PFSK-1 (cell line): ENCODE measurements around the gene CBX1.

Experiments used
- FOXP2 ChIP-seq: optimal IDR thresholded peaks from 2 replicates; pipeline ENCODE3; 2011; ENCODE audit warnings: borderline replicate concordance, control low read depth, inconsistent platforms; ENCODE audit not compliant: insufficient read depth; ENCODE audit errors: extremely low read length, extremely low read depth
- POLR2AphosphoS5 ChIP-seq: IDR thresholded peaks from 2 replicates; pipeline ENCODE4 v1.6.1; 2012; ENCODE audit warnings: low read depth, mild to moderate bottlenecking, control low read depth, low read length, moderate library complexity
- SIN3A ChIP-seq: IDR thresholded peaks from 2 replicates; pipeline ENCODE4 v1.6.1; 2012; ENCODE audit warnings: mild to moderate bottlenecking, low read length, moderate library complexity, borderline replicate concordance; ENCODE audit not compliant: insufficient read depth
- TAF1 ChIP-seq: IDR thresholded peaks from 2 replicates; pipeline ENCODE4 v1.6.1; 2012; ENCODE audit warnings: low read length, control low read depth, borderline replicate concordance; ENCODE audit not compliant: insufficient read depth
- TF ChIP-seq, protein P1 (sequence below), 2 experiments: IDR thresholded peaks; 2 replicates each; pipeline versions ENCODE4 v1.6.1 to v1.8.0; 2011 to 2012; ENCODE audit warnings: low read depth in 2 of 2, low read length in 2 of 2, control low read depth in 1 of 2, inconsistent platforms in 1 of 2, mild to moderate bottlenecking in 1 of 2, moderate library complexity in 1 of 2; ENCODE audit not compliant: insufficient read depth in 1 of 2

DNA sequence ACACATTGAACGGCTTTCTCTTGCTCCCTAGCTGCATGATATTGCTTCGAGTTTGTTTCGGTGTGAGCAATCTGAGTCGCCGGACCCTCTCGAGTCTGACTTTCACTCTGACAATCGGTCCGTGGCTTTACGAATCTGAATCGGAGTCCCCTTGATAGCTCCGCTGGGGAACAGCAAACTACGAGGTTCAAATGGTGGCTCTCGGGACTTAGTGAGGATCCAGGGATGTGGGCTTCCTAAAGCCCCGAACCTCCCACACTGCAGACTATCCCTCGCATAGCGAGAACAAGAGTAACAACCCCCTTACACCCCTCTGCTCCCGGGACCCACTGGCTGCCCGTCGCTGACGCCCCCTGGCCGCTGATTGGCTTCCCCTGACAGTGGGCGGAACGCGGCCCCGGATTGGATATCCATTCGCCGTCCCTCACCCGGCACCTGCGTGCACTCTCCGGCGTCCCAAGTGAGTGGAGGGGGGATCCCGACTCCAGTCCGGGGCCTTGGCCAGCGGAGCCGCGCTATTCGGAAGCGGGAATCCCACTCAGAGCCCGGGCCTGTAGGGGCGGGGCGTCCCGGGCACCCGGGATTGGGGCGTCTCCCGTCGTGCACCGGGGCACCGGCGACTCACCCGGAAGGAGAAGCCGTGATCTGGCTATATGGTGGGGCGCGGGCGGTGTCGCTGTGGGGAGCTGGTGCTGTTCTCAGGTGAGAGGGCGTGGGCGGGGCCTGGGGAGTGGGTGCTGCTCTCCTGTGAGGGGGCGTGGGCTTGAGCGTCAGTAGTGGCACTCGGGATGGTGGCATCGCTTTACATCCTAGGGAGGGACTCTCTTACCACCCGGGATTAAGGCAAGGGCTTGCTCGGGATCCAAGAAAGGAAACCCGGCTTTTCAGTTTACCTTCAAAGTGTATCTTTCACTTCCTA, 6.1 kb upstream of the CBX1 start, which contains the start of gene SNX11:
- peak; percentile 67; the same call in 1 of the 2 replicates for TF ChIP-seq SIN3A
- TF ChIP-seq POLR2AphosphoS5 = peak; percentile 83
- TF ChIP-seq FOXP2 = peak; percentile 45
- peak; percentile 64; the same call in 1 of the 2 replicates for TF ChIP-seq TAF1
- TF ChIP-seq, protein P1, sequence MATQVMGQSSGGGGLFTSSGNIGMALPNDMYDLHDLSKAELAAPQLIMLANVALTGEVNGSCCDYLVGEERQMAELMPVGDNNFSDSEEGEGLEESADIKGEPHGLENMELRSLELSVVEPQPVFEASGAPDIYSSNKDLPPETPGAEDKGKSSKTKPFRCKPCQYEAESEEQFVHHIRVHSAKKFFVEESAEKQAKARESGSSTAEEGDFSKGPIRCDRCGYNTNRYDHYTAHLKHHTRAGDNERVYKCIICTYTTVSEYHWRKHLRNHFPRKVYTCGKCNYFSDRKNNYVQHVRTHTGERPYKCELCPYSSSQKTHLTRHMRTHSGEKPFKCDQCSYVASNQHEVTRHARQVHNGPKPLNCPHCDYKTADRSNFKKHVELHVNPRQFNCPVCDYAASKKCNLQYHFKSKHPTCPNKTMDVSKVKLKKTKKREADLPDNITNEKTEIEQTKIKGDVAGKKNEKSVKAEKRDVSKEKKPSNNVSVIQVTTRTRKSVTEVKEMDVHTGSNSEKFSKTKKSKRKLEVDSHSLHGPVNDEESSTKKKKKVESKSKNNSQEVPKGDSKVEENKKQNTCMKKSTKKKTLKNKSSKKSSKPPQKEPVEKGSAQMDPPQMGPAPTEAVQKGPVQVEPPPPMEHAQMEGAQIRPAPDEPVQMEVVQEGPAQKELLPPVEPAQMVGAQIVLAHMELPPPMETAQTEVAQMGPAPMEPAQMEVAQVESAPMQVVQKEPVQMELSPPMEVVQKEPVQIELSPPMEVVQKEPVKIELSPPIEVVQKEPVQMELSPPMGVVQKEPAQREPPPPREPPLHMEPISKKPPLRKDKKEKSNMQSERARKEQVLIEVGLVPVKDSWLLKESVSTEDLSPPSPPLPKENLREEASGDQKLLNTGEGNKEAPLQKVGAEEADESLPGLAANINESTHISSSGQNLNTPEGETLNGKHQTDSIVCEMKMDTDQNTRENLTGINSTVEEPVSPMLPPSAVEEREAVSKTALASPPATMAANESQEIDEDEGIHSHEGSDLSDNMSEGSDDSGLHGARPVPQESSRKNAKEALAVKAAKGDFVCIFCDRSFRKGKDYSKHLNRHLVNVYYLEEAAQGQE (IDR thresholded peaks at IDR 0.05; ENCODE audit: insufficient read depth in 1 of 2, low read depth in 2 of 2, low read length in 2 of 2) = no peak
